ENCODE measurements around the gene NME9.

Gene NME9

GRCh38 chr3:138338244-138338643, 8.6 kb upstream of the NME9 start:
- FAIRE-seq: no peak
- no peak for DNase-seq (ENCODE audit: extremely low spot score, insufficient read length, low read depth)

GRCh38 chr3:138336454-138336999, 6.9 kb upstream of the NME9 start:
- no peak for FAIRE-seq
- DNase-seq (ENCODE audit: extremely low spot score, insufficient read length, low read depth): no peak

- no peak for FAIRE-seq
Observed at GRCh38 chr3:138334608-138335007, 5.0 kb upstream of the NME9 start.

GRCh38 chr3:138332472-138333073, 2.9 kb upstream of the NME9 start:
- FAIRE-seq (no peak), DNase-seq (ENCODE audit: extremely low spot score, insufficient read length, low read depth) (no peak)

More at GRCh38 chr3:138334608-138335007, 5.0 kb upstream of the NME9 start:
- DNase-seq (ENCODE audit: extremely low spot score, insufficient read length, low read depth): no peak

- FAIRE-seq (no peak), DNase-seq (ENCODE audit: extremely low spot score, insufficient read length, low read depth) (no peak)
Observed at GRCh38 chr3:138331143-138331894, 1.7 kb upstream of the NME9 start.

GRCh38 chr3:138329984-138330293, 288 bp upstream of the NME9 start:
- no peak for DNase-seq (ENCODE audit: extremely low spot score, insufficient read length, low read depth)
- FAIRE-seq: no peak

- DNase-seq (ENCODE audit: extremely low spot score, insufficient read length, low read depth): no peak
- FAIRE-seq: no peak
Observed at GRCh38 chr3:138328341-138328740, 1.3 kb downstream of the NME9 start.

- no peak for DNase-seq (ENCODE audit: extremely low spot score, insufficient read length, low read depth)
- no peak for FAIRE-seq
Observed at GRCh38 chr3:138327831-138328230, 1.8 kb downstream of the NME9 start.

- no peak for FAIRE-seq
- no peak for DNase-seq (ENCODE audit: extremely low spot score, insufficient read length, low read depth)
Observed at GRCh38 chr3:138326866-138327595, 2.6 kb downstream of the NME9 start.

GRCh38 chr3:138325990-138326389, 3.7 kb downstream of the NME9 start:
- FAIRE-seq (no peak), DNase-seq (ENCODE audit: extremely low spot score, insufficient read length, low read depth) (no peak)

- no peak for FAIRE-seq
Observed at GRCh38 chr3:138323971-138324370, 5.7 kb downstream of the NME9 start.

GRCh38 chr3:138317687-138318086, 12.0 kb downstream of the NME9 start:
- no peak for FAIRE-seq
- DNase-seq (ENCODE audit: extremely low spot score, insufficient read length, low read depth): no peak

More at GRCh38 chr3:138323971-138324370, 5.7 kb downstream of the NME9 start:
- DNase-seq (ENCODE audit: extremely low spot score, insufficient read length, low read depth): no peak

- FAIRE-seq (no peak), DNase-seq (ENCODE audit: extremely low spot score, insufficient read length, low read depth) (no peak)
Observed at GRCh38 chr3:138314751-138315150, 14.9 kb downstream of the NME9 start.

GRCh38 chr3:138310494-138310893, 19.2 kb downstream of the NME9 start:
- no peak for FAIRE-seq

GRCh38 chr3:138308783-138309182, 20.9 kb downstream of the NME9 start:
- DNase-seq (ENCODE audit: extremely low spot score, insufficient read length, low read depth) (no peak), FAIRE-seq (no peak)

More at GRCh38 chr3:138310494-138310893, 19.2 kb downstream of the NME9 start:
- DNase-seq (ENCODE audit: extremely low spot score, insufficient read length, low read depth): no peak

GRCh38 chr3:138307899-138308298, 21.8 kb downstream of the NME9 start:
- no peak for FAIRE-seq
- DNase-seq (ENCODE audit: extremely low spot score, insufficient read length, low read depth): no peak

GRCh38 chr3:138303474-138303873, 26.2 kb downstream of the NME9 start:
- DNase-seq (ENCODE audit: extremely low spot score, insufficient read length, low read depth): no peak
- no peak for FAIRE-seq

GRCh38 chr3:138300647-138301046, 29.0 kb downstream of the NME9 start:
- no peak for FAIRE-seq
- no peak for DNase-seq (ENCODE audit: extremely low spot score, insufficient read length, low read depth)

- no peak for DNase-seq (ENCODE audit: extremely low spot score, insufficient read length, low read depth)
- FAIRE-seq: no peak
Observed at GRCh38 chr3:138297876-138298275, 31.8 kb downstream of the NME9 start.

- FAIRE-seq: no peak
Observed at GRCh38 chr3:138297059-138297607, 32.5 kb downstream of the NME9 start.

GRCh38 chr3:138296639-138297038, 33.0 kb downstream of the NME9 start:
- DNase-seq (ENCODE audit: extremely low spot score, insufficient read length, low read depth) (no peak), FAIRE-seq (no peak)

More at GRCh38 chr3:138297059-138297607, 32.5 kb downstream of the NME9 start:
- DNase-seq (ENCODE audit: extremely low spot score, insufficient read length, low read depth): no peak
